ENCODE data around the gene PARP15. TPM values are rescaled to one million over a fixed set of nuclear protein-coding genes. Genes with fewer than 3 reads are reported as not detected.

Gene PARP15
- total RNA-seq, 1 experiment from 2014 or later: 0.12 TPM

- H3K9me3 ChIP-seq (ENCODE audit: control insufficient read depth in 1 of 2, insufficient read depth in 1 of 2, low read depth in 1 of 2, low read length in 2 of 2): no peaks in the 10 kb centered on the region
- no TSS peak for BruUV-seq (replicated peaks)
- ATAC-seq (no peak), DNase-seq (ENCODE audit: low read depth, low spot score) (no peak)
- H3K36me3 ChIP-seq (ENCODE audit: control insufficient read depth in 1 of 2, insufficient read depth in 2 of 2, low read length in 2 of 2): no peaks in the 10 kb centered on the region
- ChIA-PET POLR2A (no interaction called here), CTCF (no interaction called here), RAD21 (ENCODE audit: low non-redundant PET in 1 of 2, low total read pairs in 2 of 2, uncharacterized antibody in 2 of 2, unreplicated experiment in 2 of 2) (no interaction called here)
- intact Hi-C loops (cut with micrococcal nuclease): no loop called here
- H3K27ac ChIP-seq (ENCODE audit: low read depth, low read length): no peak overlapping the region
- peaks cover 3 to 15% of the 10 kb centered on the region in 2 experiments; a peak in 3 of 4 replicates for H3K4me1 ChIP-seq (ENCODE audit: control insufficient read depth in 1 of 2, insufficient read depth in 2 of 2, low read length in 2 of 2)
- no peaks in the 10 kb centered on the region for H3K27me3 ChIP-seq (ENCODE audit: insufficient read depth, low read length)
- H4K20me1 ChIP-seq (ENCODE audit: insufficient read depth): no peaks in the 10 kb centered on the region
- no peaks in the 10 kb centered on the region for H3K79me2 ChIP-seq (ENCODE audit: insufficient read depth, low read length)
- no peak overlapping the region for H3K9ac ChIP-seq (ENCODE audit: low read length)
- no peak overlapping the region for H3K4me3 ChIP-seq (replicated peaks in 1 of 2; ENCODE audit: low read depth in 1 of 2, low read length in 2 of 2)
- H3K9me2 ChIP-seq (ENCODE audit: insufficient read depth): no peaks in the 10 kb centered on the region
- no peak overlapping the region for H3K4me2 ChIP-seq (ENCODE audit: low read length)
- H2AFZ ChIP-seq (ENCODE audit: low read depth, low read length, poor library complexity, severe bottlenecking): no peak overlapping the region
- no peak for TF ChIP-seq SP1 (IDR thresholded peaks at IDR 0.05; ENCODE audit: low read depth)
- no peak for TF ChIP-seq ELF1 (IDR thresholded peaks at IDR 0.05; ENCODE audit: borderline replicate concordance, low read depth)
- TF ChIP-seq, protein P1, sequence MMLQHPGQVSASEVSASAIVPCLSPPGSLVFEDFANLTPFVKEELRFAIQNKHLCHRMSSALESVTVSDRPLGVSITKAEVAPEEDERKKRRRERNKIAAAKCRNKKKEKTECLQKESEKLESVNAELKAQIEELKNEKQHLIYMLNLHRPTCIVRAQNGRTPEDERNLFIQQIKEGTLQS (IDR thresholded peaks at IDR 0.05): no peak
- TF ChIP-seq ZNF274 (IDR thresholded peaks at IDR 0.05; ENCODE audit: low read depth, low read length): no peak
- no peak for TF ChIP-seq ZFX (IDR thresholded peaks at IDR 0.05)
- no peak for TF ChIP-seq CBX3 (IDR thresholded peaks at IDR 0.05; ENCODE audit: low read depth)
Measured at GRCh38 chr3:122606330-122606729, 28.9 kb downstream of the PARP15 start.

DNA sequence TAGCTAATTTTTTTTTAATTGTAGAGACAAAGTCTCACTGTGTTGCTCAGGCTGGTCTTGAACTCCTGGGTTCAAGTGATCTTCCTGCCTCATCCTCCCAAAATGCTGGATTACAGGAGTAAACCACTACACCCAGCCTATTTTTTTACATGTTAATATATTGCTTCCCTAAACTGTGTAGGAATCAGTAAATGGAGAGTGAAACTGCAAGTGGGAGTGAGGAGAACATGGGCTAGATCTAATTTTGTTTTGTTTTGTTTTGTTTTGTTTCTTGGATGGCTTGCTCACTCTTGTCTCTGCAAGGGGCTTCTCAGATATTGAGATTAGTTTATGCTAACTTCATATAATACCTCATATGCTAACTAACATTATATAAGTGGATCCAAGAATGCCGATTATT is 31.5 kb downstream of the PARP15 start:
- ChIA-PET RAD21 (ENCODE audit: low non-redundant PET in 1 of 2, low total read pairs in 2 of 2, uncharacterized antibody in 2 of 2, unreplicated experiment in 2 of 2) (no interaction called here), POLR2A (no interaction called here), CTCF (no interaction called here)
- H3K4me3 ChIP-seq (replicated peaks in 1 of 2; ENCODE audit: low read depth in 1 of 2, low read length in 2 of 2): no peak overlapping the region
- H3K4me1 ChIP-seq (ENCODE audit: control insufficient read depth in 1 of 2, insufficient read depth in 2 of 2, low read length in 2 of 2): peaks cover 3 to 15% of the 10 kb centered on the region in 2 experiments; a peak in 3 of 4 replicates
- no peak for DNase-seq (ENCODE audit: low read depth, low spot score)
- TF ChIP-seq EZH2phosphoT487 (IDR thresholded peaks at IDR 0.05; ENCODE audit: borderline replicate concordance) (no peak), ELF1 (IDR thresholded peaks at IDR 0.05; ENCODE audit: borderline replicate concordance, low read depth) (no peak), CEBPB (IDR thresholded peaks at IDR 0.05; ENCODE audit: low read depth) (no peak), SIN3A (IDR thresholded peaks at IDR 0.05; ENCODE audit: low read depth) (no peak), EZH2 (IDR thresholded peaks at IDR 0.05) (no peak), TCF7L2 (IDR thresholded peaks at IDR 0.05; ENCODE audit: borderline replicate concordance, extremely low read depth, insufficient read depth, insufficient read length) (no peak), MAX (IDR thresholded peaks at IDR 0.05) (no peak), EGR1 (IDR thresholded peaks at IDR 0.05; ENCODE audit: low read depth) (no peak), REST (IDR thresholded peaks at IDR 0.05; ENCODE audit: low read depth) (no peak)
- TF ChIP-seq, protein P1 (IDR thresholded peaks at IDR 0.05): no peak
- no peaks in the 10 kb centered on the region for H3K36me3 ChIP-seq (ENCODE audit: control insufficient read depth in 1 of 2, insufficient read depth in 2 of 2, low read length in 2 of 2)
- H3K27ac ChIP-seq (ENCODE audit: low read depth, low read length): no peak overlapping the region
- no peaks in the 10 kb centered on the region for H4K20me1 ChIP-seq (ENCODE audit: insufficient read depth)
- H3K9ac ChIP-seq (ENCODE audit: low read length): no peak overlapping the region
- H3K79me2 ChIP-seq (ENCODE audit: insufficient read depth, low read length): no peaks in the 10 kb centered on the region
- H2AFZ ChIP-seq (ENCODE audit: low read depth, low read length, poor library complexity, severe bottlenecking): no peak overlapping the region
- intact Hi-C loops (cut with micrococcal nuclease): no loop called here
- H3K27me3 ChIP-seq (ENCODE audit: insufficient read depth, low read length): no peaks in the 10 kb centered on the region
- H3K9me2 ChIP-seq (ENCODE audit: insufficient read depth): no peaks in the 10 kb centered on the region
- H3K4me2 ChIP-seq (ENCODE audit: low read length): no peak overlapping the region
- H3K9me3 ChIP-seq (ENCODE audit: control insufficient read depth in 1 of 2, insufficient read depth in 1 of 2, low read depth in 1 of 2, low read length in 2 of 2): no peaks in the 10 kb centered on the region
- BruUV-seq (replicated peaks): no TSS peak
- no peak for ATAC-seq
